GM20431 (cell line): Measurements from ENCODE around the gene SOX6.

Experiments used
- in situ Hi-C: fragments of 300-500 bp; cut with MseI, MboI; formaldehyde crosslinking; loops from one replicate; pipeline ENCODE4 v1.15.0; 2020; ENCODE audit warnings: low sequenced_read_pairs; ENCODE audit not compliant: unreplicated experiment

The SOX6 gene

GRCh38 chr11:15985127-15985859 is 371.1 kb downstream of the SOX6 start:
- in situ Hi-C loops = no loop called here

- in situ Hi-C loops = no loop called here
Measured at GRCh38 chr11:15981292-15981691, 375.1 kb downstream of the SOX6 start.

- in situ Hi-C loops = no loop called here
Measured at GRCh38 chr11:15977116-15977515, 379.2 kb downstream of the SOX6 start.

- in situ Hi-C loops = no loop called here
Measured at GRCh38 chr11:15976433-15977045, 379.8 kb downstream of the SOX6 start.

GRCh38 chr11:15975742-15976141 is 380.6 kb downstream of the SOX6 start:
- in situ Hi-C loops = no loop called here

GRCh38 chr11:15972838-15973237 is 383.5 kb downstream of the SOX6 start:
- in situ Hi-C loops = no loop called here

- in situ Hi-C loops = no loop called here
Measured at GRCh38 chr11:15971215-15971546, 385.2 kb downstream of the SOX6 start.

GRCh38 chr11:15970506-15971214 is 385.7 kb downstream of the SOX6 start:
- in situ Hi-C loops = no loop called here

GRCh38 chr11:15969701-15970329 is 386.5 kb downstream of the SOX6 start:
- in situ Hi-C loops = no loop called here

GRCh38 chr11:15969281-15969680 is 387.1 kb downstream of the SOX6 start:
- in situ Hi-C loops = no loop called here

GRCh38 chr11:15968461-15969130 is 387.8 kb downstream of the SOX6 start:
- in situ Hi-C loops = no loop called here

- in situ Hi-C loops = no loop called here
Measured at GRCh38 chr11:15967966-15968365, 388.4 kb downstream of the SOX6 start.

- in situ Hi-C loops = no loop called here
Measured at GRCh38 chr11:15967166-15967565, 389.2 kb downstream of the SOX6 start.

- in situ Hi-C loops = no loop called here
Measured at GRCh38 chr11:15965562-15966250, 390.6 kb downstream of the SOX6 start.

GRCh38 chr11:15963266-15963665 is 393.1 kb downstream of the SOX6 start:
- in situ Hi-C loops = no loop called here

- in situ Hi-C loops = no loop called here
Measured at GRCh38 chr11:15958910-15959309, 397.4 kb downstream of the SOX6 start.

- in situ Hi-C loops = no loop called here
Measured at GRCh38 chr11:15957234-15957633, 399.1 kb downstream of the SOX6 start.

- in situ Hi-C loops = no loop called here
Measured at GRCh38 chr11:15956302-15956701, 400.0 kb downstream of the SOX6 start.

- in situ Hi-C loops = no loop called here
Measured at GRCh38 chr11:15955595-15955994, 400.8 kb downstream of the SOX6 start.
